ENCODE results near the gene TMC7. TPM values are rescaled to one million over a fixed set of nuclear protein-coding genes. Genes with fewer than 3 reads are reported as not detected.

TMC7 gene
- total RNA-seq, 1 experiment from 2014 or later = 5.2 TPM

GRCh38 chr16:19105891-19106624 lies 122.3 kb downstream of the TMC7 start:
- no peak for DNase-seq (ENCODE audit: low read depth, low spot score)

More at GRCh38 chr16:19105891-19106624, 122.3 kb downstream of the TMC7 start:
- H4K20me1 ChIP-seq (ENCODE audit: insufficient read depth) = no peaks in the 10 kb centered on the region
- no peaks in the 10 kb centered on the region for H3K9me2 ChIP-seq (ENCODE audit: insufficient read depth)
- ChIA-PET POLR2A (interaction anchor here (1.4 kb wide), 1 partner anchor 11 kb away, joined by 3 read pairs; no protein-coding TSS in a partner anchor), RAD21 (ENCODE audit: low non-redundant PET in 1 of 2, low total read pairs in 2 of 2, uncharacterized antibody in 2 of 2, unreplicated experiment in 2 of 2) (no interaction called here), CTCF (interaction anchor here (2.5 kb wide), 1 partner anchor 11 kb away, joined by 10 read pairs; no protein-coding TSS in a partner anchor)
- no peak overlapping the region for H3K4me3 ChIP-seq (replicated peaks in 1 of 2; ENCODE audit: low read depth in 1 of 2, low read length in 2 of 2)
- no peaks in the 10 kb centered on the region for H3K36me3 ChIP-seq (ENCODE audit: control insufficient read depth in 1 of 2, insufficient read depth in 2 of 2, low read length in 2 of 2)
- no peak overlapping the region for H3K4me2 ChIP-seq (ENCODE audit: low read length)
- ATAC-seq = no peak
- no peaks in the 10 kb centered on the region for H3K79me2 ChIP-seq (ENCODE audit: insufficient read depth, low read length)
- BruUV-seq (replicated peaks) = no TSS peak
- no peaks in the 10 kb centered on the region for H3K9me3 ChIP-seq (ENCODE audit: control insufficient read depth in 1 of 2, insufficient read depth in 1 of 2, low read depth in 1 of 2, low read length in 2 of 2)
- intact Hi-C loops (cut with micrococcal nuclease) = no loop called here
- no peaks in the 10 kb centered on the region for H3K27me3 ChIP-seq (ENCODE audit: insufficient read depth, low read length)
- no peak overlapping the region for H3K27ac ChIP-seq (ENCODE audit: low read depth, low read length)
- no peak for TF ChIP-seq CEBPB (IDR thresholded peaks at IDR 0.05; ENCODE audit: low read depth)
- no peak for TF ChIP-seq ATF3 (IDR thresholded peaks at IDR 0.05)
- no peak for TF ChIP-seq ZBTB33 (IDR thresholded peaks at IDR 0.05; ENCODE audit: extremely low read depth, insufficient replicate concordance, low read length)
- no peak for TF ChIP-seq ZNF274 (IDR thresholded peaks at IDR 0.05; ENCODE audit: low read depth, low read length)
- no peak for TF ChIP-seq SRF (IDR thresholded peaks at IDR 0.05; ENCODE audit: low read depth)
- TF ChIP-seq EGR1 (IDR thresholded peaks at IDR 0.05; ENCODE audit: low read depth) = no peak
- no peak for TF ChIP-seq CBX3 (IDR thresholded peaks at IDR 0.05; ENCODE audit: low read depth)
- no peak for TF ChIP-seq ELF1 (IDR thresholded peaks at IDR 0.05; ENCODE audit: borderline replicate concordance, low read depth)
- TF ChIP-seq JUND (IDR thresholded peaks at IDR 0.05) = no peak
- no peak for TF ChIP-seq EZH2 (IDR thresholded peaks at IDR 0.05)
- TF ChIP-seq FOSL1 (IDR thresholded peaks at IDR 0.05; ENCODE audit: low read depth) = no peak
- TF ChIP-seq REST (IDR thresholded peaks at IDR 0.05; ENCODE audit: low read depth) = no peak
- H2AFZ ChIP-seq (ENCODE audit: low read depth, low read length, poor library complexity, severe bottlenecking) = no peak overlapping the region
- no peak overlapping the region for H3K9ac ChIP-seq (ENCODE audit: low read length)
- H3K4me1 ChIP-seq (ENCODE audit: control insufficient read depth in 1 of 2, insufficient read depth in 2 of 2, low read length in 2 of 2) = peaks cover 20 to 59% of the 10 kb centered on the region in 2 experiments
